HG02763 (cell line): ENCODE data around the gene CCDC87.
"Not testable (repeated sequence)": the region's sequence is repeated elsewhere in the genome, so short reads cannot be mapped to it uniquely, and the experiment has no call there.

ENCODE experiments used
- ATAC-seq: cut with Tn5 transposase; IDR thresholded peaks from one replicate; pipeline ENCODE4 v1.9.1; 2021; ENCODE audit warnings: mild to moderate bottlenecking, moderate library complexity; ENCODE audit not compliant: unreplicated experiment

Gene CCDC87, protein sequence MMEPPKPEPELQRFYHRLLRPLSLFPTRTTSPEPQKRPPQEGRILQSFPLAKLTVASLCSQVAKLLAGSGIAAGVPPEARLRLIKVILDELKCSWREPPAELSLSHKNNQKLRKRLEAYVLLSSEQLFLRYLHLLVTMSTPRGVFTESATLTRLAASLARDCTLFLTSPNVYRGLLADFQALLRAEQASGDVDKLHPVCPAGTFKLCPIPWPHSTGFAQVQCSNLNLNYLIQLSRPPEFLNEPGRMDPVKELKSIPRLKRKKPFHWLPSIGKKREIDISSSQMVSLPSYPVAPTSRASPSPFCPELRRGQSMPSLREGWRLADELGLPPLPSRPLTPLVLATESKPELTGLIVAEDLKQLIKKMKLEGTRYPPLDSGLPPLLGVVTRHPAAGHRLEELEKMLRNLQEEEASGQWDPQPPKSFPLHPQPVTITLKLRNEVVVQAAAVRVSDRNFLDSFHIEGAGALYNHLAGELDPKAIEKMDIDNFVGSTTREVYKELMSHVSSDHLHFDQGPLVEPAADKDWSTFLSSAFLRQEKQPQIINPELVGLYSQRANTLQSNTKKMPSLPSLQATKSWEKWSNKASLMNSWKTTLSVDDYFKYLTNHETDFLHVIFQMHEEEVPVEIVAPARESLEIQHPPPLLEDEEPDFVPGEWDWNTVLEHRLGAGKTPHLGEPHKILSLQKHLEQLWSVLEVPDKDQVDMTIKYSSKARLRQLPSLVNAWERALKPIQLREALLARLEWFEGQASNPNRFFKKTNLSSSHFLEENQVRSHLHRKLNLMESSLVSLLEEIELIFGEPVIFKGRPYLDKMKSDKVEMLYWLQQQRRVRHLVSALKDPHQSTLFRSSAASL

GRCh38 chr11:66592457-66593302, at the start of gene CCDC87, which contains the start of gene CCS:
Gene CCDC87, minus strand, starts transcription at chr11:66593063. Its CDS starts 48 bp downstream, at chr11:66593015.
Gene CCS, plus strand, starts transcription at chr11:66593185. Its CDS starts 77 bp downstream, at chr11:66593262.
- ATAC-seq = peak; percentile 95

DNA sequence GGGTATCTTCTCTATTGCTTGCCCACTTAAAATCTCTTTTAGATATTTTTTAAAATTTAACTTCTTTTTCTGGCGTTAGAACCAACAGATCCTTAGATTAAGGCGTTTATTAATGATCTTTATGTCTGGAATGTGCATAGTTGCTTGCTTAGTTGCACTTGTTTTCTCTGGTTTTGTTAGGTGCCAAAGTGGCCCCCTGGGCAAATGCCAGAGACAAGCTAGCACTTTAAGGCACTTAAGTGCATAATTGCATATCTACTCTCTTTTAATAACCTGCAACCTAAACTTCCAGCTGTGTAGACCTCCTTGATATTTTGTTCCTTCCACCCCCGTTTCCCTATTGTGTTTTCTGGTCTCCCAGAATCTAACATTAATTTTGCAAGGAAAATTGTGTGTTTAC, 49.0 kb upstream of the CCDC87 start:
- ATAC-seq = no peak

GRCh38 chr11:66639814-66640340, 47.0 kb upstream of the CCDC87 start:
- not testable (repeated sequence) for ATAC-seq

DNA sequence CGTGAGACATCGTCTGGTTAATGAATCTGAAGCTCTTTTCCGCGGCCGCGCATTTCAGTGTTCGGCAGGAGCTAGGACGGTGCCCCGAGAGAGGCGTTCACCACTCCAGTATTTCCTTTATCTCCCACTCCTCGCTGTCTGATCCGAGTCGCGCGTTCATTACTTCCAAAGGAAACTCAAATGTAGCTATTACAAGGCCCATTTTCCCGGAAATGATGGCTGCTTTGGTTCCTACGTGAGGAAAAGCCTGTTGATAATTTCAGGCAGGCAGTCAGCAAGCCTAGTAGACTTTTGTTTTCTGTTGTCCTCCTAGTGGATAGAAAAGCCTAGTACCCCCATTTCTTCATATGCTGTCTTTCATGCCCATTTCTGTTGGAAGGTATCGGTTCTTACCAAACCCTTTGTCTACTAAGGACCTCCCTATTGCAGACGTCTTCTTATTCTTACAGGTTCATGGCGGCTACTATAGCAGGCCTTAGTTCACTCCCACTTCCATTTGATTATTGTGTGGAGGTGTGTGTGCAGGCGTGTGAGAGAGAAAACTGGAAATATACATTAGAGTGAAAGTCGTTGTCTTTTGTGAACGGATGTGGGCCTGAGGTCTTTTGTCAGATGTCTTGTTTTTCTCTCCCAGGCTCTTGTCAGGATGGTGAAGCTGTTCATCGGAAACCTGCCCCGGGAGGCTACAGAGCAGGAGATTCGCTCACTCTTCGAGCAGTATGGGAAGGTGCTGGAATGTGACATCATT, 46.4 kb upstream of the CCDC87 start:
- no peak for ATAC-seq

DNA sequence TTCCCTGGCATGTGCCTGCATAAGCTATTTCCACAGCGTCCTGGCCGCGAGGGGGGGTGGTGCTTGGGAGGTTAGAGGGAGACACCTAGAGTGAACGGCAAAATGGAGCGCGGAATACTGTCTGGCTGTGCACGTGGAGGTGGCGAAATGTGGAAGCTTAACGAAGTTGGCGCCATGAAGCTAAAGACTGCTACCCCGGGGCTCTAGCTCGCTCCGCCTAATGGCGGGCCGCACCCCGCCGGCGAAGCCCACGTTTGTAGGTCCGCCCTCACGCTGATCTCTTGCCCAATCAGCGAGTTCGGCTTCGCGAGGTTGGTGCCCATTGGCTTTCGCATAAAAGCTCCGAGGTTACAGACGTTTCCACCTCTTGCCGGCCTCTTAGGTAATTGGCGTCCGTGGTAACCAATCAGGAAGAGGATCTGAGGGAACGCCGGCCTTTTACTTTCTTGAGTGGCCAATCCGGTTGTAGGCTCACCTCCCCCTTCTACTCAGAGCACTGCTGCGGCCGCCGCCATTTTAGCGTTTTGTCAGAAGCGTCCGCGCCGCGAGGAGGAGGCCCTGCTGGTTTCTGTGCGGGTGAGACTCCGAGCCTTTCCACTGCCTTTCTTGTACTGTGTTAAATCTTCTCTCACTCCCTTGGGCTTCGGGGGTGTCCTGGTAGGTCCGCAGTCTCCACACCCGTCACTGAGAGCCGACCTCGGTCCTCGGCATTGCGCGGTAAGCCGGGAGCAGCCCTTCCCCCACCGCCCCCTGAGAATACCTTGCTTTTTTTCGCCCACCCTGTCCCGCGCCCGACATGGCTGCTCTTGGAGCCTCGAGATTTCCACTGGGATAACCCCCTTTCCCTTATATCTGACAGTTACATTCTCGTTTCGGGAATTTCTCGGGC, 45.6 kb upstream of the CCDC87 start, which contains the start of gene RBM4:
TSS of gene RBM4 (plus strand) at position 527 of the 889 bp plus-strand sequence. CDS start 1,009 bp downstream, outside the sequence.
- peak; percentile 92 for ATAC-seq

- ATAC-seq = no peak
Observed at GRCh38 chr11:66637557-66638176, 44.8 kb upstream of the CCDC87 start.

GRCh38 chr11:66636411-66636810, 43.5 kb upstream of the CCDC87 start:
- no peak for ATAC-seq

- no peak for ATAC-seq
Observed at GRCh38 chr11:66632952-66633351, 40.1 kb upstream of the CCDC87 start.

GRCh38 chr11:66631883-66632282, 39.0 kb upstream of the CCDC87 start:
- no peak for ATAC-seq

DNA sequence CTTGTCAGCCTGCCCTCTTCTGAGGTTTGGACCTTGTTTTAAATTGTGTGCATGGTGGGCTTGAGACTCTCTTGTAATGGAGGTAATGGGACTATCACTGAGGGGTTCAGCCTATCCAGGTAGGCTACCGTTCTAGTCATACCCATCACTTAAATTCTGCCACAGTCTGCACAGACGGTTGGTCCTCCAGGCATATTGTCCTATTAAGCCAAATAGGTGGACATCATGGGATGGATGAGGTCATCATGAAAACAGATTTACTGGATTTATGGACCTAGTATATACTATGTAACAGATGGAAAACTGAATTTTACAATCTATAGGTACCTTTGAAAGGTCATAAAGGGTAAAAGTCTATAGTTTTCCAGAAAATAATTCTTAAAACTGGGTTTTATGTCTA, 36.5 kb upstream of the CCDC87 start:
- no peak for ATAC-seq

- ATAC-seq = no peak
Observed at GRCh38 chr11:66628061-66628603, 35.3 kb upstream of the CCDC87 start.

GRCh38 chr11:66626926-66627325, 34.1 kb upstream of the CCDC87 start:
- ATAC-seq = no peak

DNA sequence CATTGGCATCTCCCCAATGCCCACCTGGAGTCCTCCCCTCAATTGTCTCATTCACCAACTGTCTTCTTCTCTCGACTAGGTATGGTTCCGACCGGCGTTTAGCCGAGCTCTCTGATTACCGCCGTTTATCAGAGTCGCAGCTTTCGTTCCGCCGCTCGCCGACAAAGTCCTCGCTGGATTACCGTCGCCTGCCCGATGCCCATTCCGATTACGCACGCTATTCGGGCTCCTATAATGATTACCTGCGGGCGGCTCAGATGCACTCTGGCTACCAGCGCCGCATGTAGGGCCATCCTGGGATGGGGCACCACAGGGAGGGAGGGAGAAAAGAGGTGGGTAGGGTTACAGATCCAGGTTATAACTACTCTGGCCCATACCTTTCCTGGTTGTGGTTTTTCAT, 33.5 kb upstream of the CCDC87 start:
- no peak for ATAC-seq

GRCh38 chr11:66625752-66626149, 32.9 kb upstream of the CCDC87 start:
- no peak for ATAC-seq

DNA sequence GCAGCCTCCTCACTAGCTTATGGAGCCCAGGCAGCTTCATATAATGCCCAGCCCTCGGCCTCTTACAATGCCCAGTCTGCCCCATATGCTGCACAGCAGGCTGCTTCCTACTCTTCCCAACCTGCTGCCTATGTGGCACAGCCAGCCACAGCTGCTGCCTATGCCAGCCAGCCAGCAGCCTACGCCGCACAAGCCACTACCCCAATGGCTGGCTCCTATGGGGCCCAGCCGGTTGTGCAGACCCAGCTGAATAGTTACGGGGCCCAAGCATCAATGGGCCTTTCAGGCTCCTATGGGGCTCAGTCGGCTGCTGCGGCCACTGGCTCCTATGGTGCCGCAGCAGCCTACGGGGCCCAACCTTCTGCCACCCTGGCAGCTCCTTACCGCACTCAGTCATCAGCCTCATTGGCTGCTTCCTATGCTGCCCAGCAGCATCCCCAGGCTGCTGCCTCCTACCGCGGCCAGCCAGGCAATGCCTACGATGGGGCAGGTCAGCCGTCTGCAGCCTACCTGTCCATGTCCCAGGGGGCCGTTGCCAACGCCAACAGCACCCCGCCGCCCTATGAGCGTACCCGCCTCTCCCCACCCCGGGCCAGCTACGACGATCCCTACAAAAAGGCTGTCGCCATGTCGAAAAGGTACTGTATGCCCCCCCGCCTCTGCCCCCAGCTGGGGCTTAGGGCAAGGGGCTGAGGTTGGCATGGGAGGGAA, 32.3 kb upstream of the CCDC87 start:
- no peak for ATAC-seq

DNA sequence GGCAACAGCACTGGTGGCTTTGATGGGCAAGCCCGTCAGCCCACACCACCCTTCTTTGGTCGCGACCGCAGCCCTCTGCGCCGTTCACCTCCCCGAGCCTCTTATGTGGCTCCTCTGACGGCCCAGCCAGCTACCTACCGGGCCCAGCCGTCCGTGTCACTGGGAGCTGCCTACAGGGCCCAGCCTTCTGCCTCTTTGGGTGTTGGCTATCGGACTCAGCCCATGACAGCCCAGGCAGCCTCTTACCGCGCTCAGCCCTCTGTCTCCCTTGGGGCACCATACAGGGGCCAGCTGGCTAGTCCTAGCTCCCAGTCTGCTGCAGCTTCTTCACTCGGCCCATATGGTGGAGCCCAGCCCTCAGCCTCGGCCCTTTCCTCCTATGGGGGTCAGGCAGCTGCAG, 31.6 kb upstream of the CCDC87 start:
- ATAC-seq = no peak

- no peak for ATAC-seq
Observed at GRCh38 chr11:66619080-66619554, 26.3 kb upstream of the CCDC87 start.
